ENCODE data around the gene CNGB1. TPM values are rescaled to one million over a fixed set of nuclear protein-coding genes. Genes with fewer than 3 reads are reported as not detected.

Gene CNGB1
- total and polyA plus RNA-seq, 2 experiments from 2014 or later = not detected

DNA sequence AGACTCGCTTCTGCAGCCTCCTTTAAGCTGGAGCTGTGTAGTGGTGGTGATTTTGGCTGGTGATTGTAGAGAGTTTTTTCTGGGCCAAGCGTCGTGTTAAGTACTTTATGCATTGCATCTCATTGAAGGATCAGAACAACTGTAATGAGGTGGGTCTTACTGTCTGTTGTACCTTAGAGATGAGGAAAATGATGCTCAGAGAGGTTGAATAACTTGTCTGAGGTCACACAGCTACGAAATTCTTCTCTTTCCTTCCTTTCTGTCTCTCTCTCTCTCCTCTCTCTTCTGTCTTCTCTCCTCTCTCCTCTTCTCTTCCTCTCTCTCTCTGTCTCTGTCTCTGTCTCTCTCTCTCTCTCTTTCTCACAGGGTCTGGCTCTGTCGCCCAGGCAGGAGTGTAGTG is 82.8 kb downstream of the CNGB1 start:
- H3K9me2 ChIP-seq (replicated peaks; ENCODE audit: insufficient read depth) = no peaks in the 10 kb centered on the region
- H3K79me2 ChIP-seq = no peaks in the 10 kb centered on the region
- no peak overlapping the region for H3K27ac ChIP-seq
- peaks cover 6% of the 10 kb centered on the region for H3K4me1 ChIP-seq (ENCODE audit: insufficient read depth)
- no peak overlapping the region for H3K4me2 ChIP-seq
- peaks cover 5% of the 10 kb centered on the region for H3K27me3 ChIP-seq
- no peak for TF ChIP-seq EZH2phosphoT487 (IDR thresholded peaks at IDR 0.05; ENCODE audit: low read depth, severe bottlenecking, unreplicated experiment)
- TF ChIP-seq, protein P1, sequence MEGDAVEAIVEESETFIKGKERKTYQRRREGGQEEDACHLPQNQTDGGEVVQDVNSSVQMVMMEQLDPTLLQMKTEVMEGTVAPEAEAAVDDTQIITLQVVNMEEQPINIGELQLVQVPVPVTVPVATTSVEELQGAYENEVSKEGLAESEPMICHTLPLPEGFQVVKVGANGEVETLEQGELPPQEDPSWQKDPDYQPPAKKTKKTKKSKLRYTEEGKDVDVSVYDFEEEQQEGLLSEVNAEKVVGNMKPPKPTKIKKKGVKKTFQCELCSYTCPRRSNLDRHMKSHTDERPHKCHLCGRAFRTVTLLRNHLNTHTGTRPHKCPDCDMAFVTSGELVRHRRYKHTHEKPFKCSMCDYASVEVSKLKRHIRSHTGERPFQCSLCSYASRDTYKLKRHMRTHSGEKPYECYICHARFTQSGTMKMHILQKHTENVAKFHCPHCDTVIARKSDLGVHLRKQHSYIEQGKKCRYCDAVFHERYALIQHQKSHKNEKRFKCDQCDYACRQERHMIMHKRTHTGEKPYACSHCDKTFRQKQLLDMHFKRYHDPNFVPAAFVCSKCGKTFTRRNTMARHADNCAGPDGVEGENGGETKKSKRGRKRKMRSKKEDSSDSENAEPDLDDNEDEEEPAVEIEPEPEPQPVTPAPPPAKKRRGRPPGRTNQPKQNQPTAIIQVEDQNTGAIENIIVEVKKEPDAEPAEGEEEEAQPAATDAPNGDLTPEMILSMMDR (IDR thresholded peaks at IDR 0.05; ENCODE audit: poor library complexity) = no peak
- no peak for TF ChIP-seq EZH2 (IDR thresholded peaks at IDR 0.05; ENCODE audit: borderline replicate concordance)
- no peak overlapping the region for H3K4me3 ChIP-seq
- DNase-seq (ENCODE audit: low spot score) = no peak
- H2AFZ ChIP-seq = no peak overlapping the region
- no peaks in the 10 kb centered on the region for H3K36me3 ChIP-seq (replicated peaks; ENCODE audit: insufficient read depth, low read depth)
- 85% methylated on average over 5 of the region's 5 CpGs for WGBS (ENCODE audit: low lambda C conversion rate, missing lambda C conversion rate)
- H4K20me1 ChIP-seq (ENCODE audit: insufficient read depth, poor library complexity, severe bottlenecking) = no peaks in the 10 kb centered on the region
- no peaks in the 10 kb centered on the region for H3K9me3 ChIP-seq (ENCODE audit: low read depth)

DNA sequence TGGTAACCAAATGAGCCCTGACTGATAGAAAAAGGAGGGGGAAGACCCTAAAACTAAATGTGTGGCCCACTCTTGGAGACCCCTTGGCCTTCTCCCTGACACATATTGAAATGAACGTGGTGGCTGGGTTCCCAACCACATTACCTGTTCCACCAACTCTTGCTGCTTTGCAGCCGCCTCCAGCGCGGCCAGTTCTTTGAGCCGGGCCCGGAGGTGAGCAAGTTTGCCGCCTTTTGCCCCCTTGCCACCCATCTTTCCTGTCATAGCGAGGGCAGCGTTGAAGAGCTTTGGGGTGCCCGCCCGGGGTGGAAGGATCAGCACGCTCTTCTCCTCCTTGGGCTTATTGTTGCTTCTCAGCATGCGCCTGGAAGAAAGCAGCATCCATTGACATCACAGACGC is 83.2 kb downstream of the CNGB1 start:
- Histone ChIP-seq H3K4me2 (no peak overlapping the region), H3K27me3 (peaks cover 6% of the 10 kb centered on the region), H3K36me3 (replicated peaks; ENCODE audit: insufficient read depth, low read depth) (no peaks in the 10 kb centered on the region), H3K9me3 (ENCODE audit: low read depth) (no peaks in the 10 kb centered on the region), H3K4me1 (ENCODE audit: insufficient read depth) (peaks cover 4% of the 10 kb centered on the region), H3K27ac (no peak overlapping the region), H3K79me2 (no peaks in the 10 kb centered on the region), H4K20me1 (ENCODE audit: insufficient read depth, poor library complexity, severe bottlenecking) (no peaks in the 10 kb centered on the region), H3K4me3 (no peak overlapping the region), H2AFZ (no peak overlapping the region), H3K9me2 (replicated peaks; ENCODE audit: insufficient read depth) (no peaks in the 10 kb centered on the region)
- DNase-seq (ENCODE audit: low spot score) = no peak
- TF ChIP-seq, protein P1 (IDR thresholded peaks at IDR 0.05; ENCODE audit: poor library complexity) = no peak
- no peak for TF ChIP-seq EZH2phosphoT487 (IDR thresholded peaks at IDR 0.05; ENCODE audit: low read depth, severe bottlenecking, unreplicated experiment)
- TF ChIP-seq EZH2 (IDR thresholded peaks at IDR 0.05; ENCODE audit: borderline replicate concordance) = no peak
- 96% methylated on average over 14 of the region's 14 CpGs for WGBS (ENCODE audit: low lambda C conversion rate, missing lambda C conversion rate)

DNA sequence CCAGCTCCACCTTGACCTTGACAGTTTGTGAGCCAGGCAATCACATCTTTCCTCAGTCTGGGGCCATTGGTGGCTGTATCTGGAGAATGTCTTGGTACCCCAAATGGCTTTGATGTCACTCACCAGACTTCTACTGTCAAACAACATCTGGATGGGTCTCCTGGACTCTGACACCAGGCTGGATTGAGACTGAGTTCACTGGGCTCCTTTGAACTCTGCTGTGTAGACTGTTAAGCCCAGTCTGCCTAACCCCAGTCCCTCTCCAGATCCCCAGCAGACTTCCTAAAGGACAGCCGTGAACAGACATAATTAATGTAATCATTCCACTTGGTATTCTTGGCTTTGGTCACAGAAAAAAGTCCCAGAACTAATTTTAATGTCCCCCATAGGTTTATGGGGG is 84.5 kb downstream of the CNGB1 start:
- TF ChIP-seq EZH2phosphoT487 (IDR thresholded peaks at IDR 0.05; ENCODE audit: low read depth, severe bottlenecking, unreplicated experiment) = no peak
- no peak for TF ChIP-seq EZH2 (IDR thresholded peaks at IDR 0.05; ENCODE audit: borderline replicate concordance)
- TF ChIP-seq, protein P1 (IDR thresholded peaks at IDR 0.05; ENCODE audit: poor library complexity) = no peak
- 68% methylated on average over 1 of the region's 1 CpG for WGBS (ENCODE audit: low lambda C conversion rate, missing lambda C conversion rate)

More for the DNA sequence above, 84.5 kb downstream of the CNGB1 start:
- H3K79me2 ChIP-seq = no peaks in the 10 kb centered on the region
- no peak overlapping the region for H3K4me3 ChIP-seq
- peaks cover 4% of the 10 kb centered on the region for H3K4me1 ChIP-seq (ENCODE audit: insufficient read depth)
- no peak for DNase-seq (ENCODE audit: low spot score)
- no peaks in the 10 kb centered on the region for H4K20me1 ChIP-seq (ENCODE audit: insufficient read depth, poor library complexity, severe bottlenecking)
- no peak overlapping the region for H2AFZ ChIP-seq
- no peaks in the 10 kb centered on the region for H3K36me3 ChIP-seq (replicated peaks; ENCODE audit: insufficient read depth, low read depth)
- no peak overlapping the region for H3K27ac ChIP-seq
- H3K9me2 ChIP-seq (replicated peaks; ENCODE audit: insufficient read depth) = no peaks in the 10 kb centered on the region
- H3K4me2 ChIP-seq = no peak overlapping the region
- H3K9me3 ChIP-seq (ENCODE audit: low read depth) = no peaks in the 10 kb centered on the region
- peaks cover 10% of the 10 kb centered on the region for H3K27me3 ChIP-seq
